NCI-H345 treated with DMSO at 0.1 percent for 48 hours (cell line): ENCODE results near the gene TTLL9.
"Not testable (repeated sequence)": the region's sequence is repeated elsewhere in the genome, so short reads cannot be mapped to it uniquely, and the experiment has no call there.

ENCODE experiments used
- DNase-seq: peaks from one replicate; lab custom pipeline; 2025; ENCODE audit not compliant: unreplicated experiment; lab: John Stamatoyannopoulos, UW

Gene TTLL9

DNA sequence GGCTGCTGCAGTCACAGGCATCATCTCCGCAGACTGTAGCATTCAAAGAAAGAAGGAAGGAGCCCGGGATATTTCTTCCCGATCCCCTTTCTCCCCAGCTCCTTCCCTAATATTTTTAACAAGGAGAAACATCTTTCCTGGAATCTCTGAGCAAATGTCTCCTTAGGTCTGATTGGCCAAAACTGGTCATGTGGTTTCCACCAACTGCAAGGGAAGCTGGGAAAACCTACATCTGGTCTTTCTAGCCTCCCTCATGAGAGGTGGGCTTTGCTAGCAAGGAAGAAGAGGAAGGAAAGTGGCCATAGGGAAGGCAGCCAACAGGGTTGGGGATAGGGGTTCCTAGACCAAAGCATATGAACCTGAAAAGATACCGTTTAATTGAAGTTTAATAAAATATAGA, 46.3 kb downstream of the TTLL9 start:
- no peak for DNase-seq

DNA sequence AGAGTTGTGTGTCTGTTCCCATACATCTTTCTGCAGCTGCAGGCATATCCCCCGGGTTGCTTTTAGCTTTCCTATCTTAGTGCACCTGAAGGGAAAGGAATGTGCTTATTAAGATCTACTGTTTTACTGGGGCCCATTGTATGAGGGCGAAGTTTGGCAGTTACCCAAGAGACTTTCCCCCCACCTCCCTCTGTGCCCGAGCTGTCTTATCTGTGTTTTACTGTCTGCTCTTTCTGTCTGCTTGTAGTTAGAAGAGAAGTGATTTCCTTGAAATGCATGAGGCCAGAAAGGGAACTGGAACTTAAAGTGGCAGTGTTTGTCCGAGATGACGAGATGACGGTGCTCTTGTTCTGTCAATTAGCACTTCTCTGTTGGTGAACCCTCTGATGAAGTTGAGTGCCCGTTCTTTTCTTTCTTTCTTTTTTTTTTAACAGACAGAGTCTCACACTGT, 47.6 kb downstream of the TTLL9 start:
- DNase-seq = not testable (repeated sequence)

DNA sequence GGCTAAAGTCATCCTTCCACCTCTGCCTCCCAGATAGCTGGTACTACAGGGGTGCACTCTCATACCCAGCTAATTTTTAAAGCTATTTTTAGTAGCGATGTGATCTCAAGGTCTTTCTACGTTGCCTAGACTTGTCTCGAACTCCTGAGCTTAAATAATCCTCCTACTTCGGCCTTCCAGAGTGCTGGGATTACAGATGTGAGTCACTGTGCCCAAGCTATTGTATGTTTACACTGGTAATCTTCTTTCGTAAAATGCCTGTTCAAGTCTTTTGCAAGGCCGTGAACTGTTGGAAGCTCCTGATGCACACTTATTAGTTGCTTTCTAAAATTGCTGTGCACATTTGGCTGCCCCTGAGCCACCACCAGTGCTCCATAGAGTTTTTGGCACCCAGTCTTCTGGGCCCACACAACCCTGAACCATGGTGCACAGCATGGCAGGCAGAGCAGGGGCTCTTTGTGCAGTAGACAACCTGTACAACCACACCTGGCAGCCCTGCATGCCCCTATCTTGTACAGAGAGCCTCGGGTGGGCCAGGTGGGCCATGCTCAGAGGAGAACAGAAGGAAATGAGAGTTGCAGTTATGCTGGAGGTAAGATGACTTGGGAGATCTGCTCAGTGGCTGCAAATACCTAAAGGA, 48.2 kb downstream of the TTLL9 start:
- DNase-seq = no peak

DNA sequence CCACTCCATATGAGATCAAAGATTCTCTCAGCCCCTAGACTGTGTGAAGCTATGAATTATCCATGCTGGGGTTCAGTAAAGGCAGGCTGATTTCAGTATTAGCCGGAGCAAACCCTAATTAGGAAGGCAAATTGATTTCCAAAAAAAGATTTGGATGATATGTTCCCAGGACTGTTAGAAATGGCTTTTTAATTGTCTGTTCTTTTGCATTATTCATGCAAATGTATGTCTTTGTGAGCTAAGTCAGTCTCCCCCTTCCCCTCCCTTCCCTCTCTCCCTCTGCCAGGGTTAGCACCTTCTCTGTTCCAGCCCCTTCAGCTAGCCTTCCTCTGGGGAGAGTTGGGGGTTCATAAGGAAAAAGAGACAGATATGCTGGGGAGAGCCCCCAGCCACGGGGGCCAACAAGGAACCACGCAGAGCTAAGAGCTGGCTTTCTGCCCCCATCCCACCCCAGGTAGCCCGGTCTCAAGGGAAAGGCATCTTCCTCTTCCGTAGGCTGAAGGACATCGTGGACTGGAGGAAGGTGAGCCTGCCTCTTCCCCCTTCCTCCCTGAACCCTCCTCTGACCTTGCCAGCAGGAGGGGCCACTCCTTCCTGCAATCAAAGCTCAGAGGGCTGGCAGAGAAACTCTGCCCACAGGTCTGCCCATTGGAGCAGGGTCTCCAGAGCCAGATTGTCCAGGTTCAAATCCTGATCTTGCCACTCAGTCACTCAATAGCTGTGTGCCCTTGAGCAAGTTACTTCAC, 49.1 kb downstream of the TTLL9 start:
- DNase-seq = no peak

DNA sequence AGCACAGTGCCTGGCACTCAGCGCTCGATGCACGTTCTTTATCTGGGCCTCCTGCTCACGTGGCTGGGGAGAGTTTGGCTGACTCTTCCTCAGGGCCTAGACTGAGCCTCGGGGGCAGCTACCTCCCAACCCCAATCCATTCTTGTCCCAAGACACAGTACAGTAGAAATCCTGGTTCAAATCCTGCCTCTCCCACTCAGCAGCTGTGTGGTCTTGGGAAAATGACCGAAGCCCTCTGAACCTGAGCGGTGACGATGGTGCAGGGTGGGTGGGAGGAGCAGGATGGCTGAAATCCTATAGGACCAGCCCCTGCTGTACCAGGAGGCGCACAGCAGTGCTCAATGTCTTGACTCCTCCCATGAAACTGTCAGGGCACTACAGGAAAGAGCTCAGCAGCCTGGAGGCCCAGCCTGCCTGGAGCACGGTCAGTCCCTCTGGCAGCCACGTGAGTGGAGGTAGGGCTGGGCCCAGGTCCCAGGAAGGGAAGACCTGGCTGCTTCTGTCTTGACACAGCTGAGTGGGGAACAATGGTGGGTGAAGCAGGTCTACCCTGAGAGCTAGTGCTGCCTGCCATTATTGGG, 49.9 kb downstream of the TTLL9 start:
- DNase-seq = no peak

DNA sequence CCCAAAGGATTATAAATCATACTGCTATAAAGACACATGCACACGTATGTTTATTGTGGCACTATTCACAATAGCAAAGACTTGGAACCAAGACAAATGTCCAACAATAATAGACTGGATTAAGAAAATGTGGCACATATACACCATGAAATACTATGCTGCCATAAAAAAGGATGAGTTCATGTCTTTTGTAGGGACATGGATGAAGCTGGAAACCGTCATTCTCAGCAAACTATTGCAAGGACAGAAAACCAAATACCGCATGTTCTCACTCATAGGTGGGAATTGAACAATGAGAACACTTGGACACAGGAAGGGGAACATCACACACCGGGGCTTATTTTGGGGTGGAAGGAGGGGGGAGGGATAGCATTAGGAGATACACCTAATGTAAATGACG, 51.0 kb downstream of the TTLL9 start:
- DNase-seq = not testable (repeated sequence)

DNA sequence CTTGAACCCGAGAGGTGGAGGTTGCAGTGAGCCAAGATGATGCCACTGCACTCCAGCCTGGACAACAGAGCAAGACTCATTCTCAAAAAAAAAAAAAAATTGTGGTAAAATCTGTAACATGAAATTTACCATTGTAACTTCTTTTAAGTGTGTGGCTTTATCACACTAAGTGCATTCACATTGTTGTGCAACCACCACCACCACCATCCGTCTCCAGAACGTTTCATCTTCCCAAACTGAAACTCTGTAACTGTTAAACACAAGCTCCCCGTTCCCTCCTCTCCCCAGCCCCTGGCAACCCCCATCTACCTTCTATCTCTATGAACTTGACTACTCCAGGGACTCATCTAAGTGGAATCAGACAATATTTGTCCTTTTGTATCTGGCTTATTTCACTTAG, 51.7 kb downstream of the TTLL9 start:
- DNase-seq = no peak

DNA sequence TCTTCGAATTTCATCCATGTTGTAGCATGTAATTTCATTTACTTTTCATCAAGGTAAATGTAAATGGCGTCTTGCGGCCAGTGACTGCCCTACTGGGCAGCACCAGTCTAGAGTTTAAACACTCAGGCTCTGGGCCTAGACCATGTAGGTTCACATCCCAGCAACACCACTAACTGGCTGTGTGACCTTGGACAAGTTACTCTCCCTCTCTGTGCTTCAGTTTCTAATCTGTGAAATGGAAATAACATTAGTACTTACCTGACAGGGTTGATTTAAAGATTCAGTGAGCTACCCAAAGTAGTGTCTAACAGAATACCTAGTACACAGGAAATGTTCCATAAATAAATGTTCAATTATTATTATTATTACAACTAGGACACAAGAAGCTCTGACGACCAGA, 52.2 kb downstream of the TTLL9 start:
- no peak for DNase-seq

DNA sequence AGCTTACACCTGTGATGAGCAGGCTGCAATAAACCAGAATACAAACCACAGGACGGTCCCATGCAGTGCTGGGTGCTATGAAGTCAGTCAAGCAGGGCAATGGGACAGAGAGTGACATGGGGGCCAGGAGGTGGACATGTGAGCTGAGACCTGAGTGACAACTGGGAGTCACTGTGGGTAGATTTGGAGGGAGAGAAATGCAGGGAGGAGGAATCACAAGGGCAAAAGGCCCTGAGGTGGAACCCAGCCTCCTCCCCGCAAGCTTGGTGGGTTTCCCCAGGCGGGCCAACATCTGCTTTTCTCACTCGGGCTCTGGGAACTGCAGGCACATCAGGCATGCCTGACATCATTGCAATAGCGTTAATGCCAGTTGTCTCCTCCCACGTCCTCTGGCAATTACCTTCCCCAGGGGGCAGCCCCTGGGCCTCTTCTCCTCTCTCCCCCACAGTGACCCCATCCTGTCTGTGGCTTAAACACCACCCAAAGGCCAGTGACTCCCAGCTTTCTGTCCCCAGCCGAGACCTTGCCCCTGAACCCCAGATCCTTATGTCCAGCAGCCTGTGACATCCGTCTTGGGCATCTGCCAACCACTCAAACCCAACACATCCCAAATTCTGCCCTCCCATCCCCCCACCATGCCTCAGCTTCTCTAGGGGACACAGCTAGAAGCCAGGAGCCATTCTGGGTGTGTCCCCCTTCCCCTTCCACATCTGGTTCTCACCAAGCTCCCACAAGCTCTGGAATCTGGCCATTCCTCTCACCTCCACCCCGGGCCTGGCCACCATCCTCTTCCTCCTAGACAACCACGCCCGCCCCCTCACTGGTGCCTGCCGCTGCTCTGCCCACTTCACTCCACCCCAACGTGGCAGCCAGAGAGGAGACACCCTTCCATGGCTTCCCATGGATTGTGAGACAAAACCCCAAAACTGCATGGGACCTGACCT, 53.2 kb downstream of the TTLL9 start:
- DNase-seq = no peak

DNA sequence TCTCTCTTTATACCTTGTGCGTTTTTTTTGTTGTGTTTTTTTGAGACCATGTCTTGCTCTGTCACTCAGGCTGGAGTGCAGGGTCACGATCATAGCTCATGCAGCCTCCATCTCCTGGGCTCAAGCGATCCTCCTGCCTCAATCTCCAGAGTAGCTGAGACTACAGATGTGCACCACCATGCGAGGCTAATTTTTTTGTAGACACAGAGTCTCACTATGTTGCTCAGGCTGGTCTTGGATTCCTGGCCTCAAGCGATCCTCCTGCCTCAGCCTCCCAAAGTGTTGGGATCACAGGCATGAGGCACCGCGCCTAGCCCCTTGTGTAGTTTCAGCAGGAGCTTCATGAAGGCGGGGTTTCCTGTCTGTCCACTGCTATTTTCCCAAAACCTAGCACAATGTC, 54.1 kb downstream of the TTLL9 start:
- DNase-seq = no peak

DNA sequence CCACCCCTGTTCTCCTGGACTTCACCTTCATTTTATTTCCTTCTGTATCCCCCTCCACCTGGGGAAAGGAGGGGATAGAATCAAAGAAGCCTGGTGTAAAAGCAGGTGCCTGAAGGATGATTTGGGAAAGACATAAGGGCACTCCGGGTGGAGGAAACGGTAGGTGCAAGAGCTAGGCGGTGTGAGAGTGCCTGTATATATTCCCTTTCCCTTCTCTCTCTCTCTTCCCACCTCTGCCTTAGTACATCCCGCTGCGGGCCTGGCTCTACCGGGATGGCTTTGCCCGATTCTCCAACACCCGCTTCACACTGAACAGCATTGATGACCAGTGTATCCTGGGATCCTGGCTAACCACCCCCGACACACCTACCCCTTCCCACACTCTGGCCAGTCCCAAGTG, 55.2 kb downstream of the TTLL9 start:
- DNase-seq = no peak

DNA sequence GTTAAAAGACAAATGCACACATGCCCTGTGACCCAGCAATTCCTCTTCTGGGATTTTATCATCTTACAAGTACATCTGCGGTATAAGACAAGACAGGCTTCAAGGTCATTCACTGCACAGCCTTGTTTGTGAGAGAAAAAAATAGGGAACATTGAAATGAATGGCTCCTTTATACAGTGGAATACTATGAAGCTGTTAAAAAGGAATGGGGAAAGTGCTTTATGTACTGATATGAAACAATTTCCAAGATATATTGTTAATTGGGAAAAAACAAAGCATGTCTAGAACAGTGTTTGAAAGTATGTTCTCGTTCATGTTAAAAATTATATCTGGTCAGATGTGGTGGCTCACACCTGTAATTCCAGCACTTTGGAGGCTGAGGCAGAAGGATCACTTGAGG, 56.1 kb downstream of the TTLL9 start:
- no peak for DNase-seq

DNA sequence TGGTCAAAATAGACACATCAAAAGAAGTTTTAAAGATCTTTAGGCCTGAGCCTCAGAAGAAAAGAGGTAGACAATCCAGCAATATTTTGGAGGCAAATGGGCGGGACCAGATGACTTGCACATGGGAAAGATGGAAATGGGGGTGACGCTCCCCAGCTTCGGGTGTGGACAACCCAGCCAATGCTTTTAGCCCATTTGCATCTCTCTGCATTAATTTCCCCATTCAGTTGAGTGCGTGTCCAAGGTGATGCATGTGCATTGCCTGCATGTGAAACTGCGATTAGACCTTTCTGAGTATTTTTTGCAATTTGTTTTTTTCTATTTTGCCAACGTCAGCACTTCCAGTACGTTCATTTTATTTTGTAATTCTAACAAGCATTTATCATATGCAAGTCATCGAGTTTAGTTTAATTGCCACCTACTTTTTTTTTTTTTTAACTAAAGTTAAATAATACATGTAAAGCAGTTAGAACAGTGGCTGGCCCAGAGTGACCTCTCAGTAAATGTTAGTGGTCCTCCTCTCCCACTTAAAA, 57.3 kb downstream of the TTLL9 start:
- no peak for DNase-seq

DNA sequence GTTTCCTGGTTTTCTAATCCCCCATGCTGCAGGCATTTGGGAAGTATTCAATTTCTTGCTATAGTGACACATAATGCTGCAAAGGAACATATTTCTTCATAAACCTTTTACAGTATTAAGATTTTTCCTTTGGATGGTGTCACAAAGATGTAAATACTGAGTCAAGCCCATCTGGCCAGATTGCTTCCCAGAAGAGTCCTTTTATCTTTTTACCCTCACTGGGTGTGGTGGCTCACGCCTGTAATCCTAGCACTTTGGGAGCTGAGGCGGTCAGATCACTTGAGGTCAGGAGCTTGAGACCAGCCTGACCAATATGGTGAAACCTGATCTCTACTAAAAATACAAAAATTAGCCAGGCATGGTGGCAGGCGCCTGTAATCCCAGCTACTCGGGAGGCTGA, 59.2 kb downstream of the TTLL9 start:
- not testable (repeated sequence) for DNase-seq

DNA sequence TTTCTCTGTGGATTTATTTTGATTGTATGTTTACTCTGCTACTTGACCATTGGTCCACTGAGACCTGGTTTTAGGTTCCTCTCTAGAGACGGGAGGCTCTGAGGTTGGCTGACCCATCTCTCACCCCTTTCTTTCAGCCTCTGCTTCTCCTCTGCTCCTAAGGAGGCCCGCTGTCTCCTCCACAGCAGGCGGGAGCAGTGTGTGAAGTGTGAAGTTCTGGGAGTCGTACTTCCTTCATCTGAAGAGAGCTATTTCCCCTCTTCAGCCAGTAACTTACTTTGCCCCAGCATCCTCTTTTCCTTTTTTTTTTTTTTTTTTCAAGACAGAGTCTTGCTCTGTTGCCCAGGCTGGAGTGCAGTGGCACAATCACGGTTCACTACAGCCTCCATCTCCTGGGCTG, 60.3 kb downstream of the TTLL9 start:
- DNase-seq = no peak

DNA sequence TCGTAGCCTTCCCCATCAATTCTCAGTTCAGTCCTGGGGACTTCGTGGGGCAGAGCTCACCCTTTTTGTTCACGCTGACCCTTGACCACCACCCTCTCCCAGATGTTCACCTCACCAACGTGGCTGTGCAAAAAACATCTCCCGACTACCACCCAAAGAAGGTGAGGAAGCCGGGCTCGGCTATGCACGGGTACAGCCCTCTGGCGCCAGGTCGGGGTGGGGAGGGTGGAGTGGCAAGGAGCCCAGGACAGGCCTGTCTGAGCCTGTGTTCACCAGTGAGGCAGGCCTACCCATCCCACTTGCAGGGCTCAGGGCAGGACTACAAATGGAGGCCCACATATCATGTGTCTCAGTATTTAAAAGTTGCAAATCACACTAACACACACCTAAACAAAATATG, 63.3 kb downstream of the TTLL9 start:
- DNase-seq = no peak

DNA sequence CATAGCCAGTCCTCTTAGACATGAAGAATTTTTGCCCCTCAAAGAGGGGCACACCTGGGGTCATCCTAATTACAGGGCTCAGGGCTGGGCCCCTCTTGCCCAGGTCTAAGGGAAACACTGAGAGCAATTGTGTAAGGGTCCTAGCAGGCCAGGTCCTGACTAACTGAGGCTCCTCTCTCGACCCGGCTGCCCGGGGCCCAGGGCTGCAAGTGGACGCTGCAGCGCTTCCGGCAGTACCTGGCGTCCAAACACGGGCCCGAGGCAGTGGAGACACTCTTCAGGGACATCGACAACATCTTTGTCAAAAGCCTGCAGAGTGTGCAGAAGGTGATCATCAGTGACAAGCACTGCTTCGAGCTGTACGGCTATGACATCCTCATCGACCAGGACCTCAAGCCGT, 64.1 kb downstream of the TTLL9 start:
- no peak for DNase-seq

DNA sequence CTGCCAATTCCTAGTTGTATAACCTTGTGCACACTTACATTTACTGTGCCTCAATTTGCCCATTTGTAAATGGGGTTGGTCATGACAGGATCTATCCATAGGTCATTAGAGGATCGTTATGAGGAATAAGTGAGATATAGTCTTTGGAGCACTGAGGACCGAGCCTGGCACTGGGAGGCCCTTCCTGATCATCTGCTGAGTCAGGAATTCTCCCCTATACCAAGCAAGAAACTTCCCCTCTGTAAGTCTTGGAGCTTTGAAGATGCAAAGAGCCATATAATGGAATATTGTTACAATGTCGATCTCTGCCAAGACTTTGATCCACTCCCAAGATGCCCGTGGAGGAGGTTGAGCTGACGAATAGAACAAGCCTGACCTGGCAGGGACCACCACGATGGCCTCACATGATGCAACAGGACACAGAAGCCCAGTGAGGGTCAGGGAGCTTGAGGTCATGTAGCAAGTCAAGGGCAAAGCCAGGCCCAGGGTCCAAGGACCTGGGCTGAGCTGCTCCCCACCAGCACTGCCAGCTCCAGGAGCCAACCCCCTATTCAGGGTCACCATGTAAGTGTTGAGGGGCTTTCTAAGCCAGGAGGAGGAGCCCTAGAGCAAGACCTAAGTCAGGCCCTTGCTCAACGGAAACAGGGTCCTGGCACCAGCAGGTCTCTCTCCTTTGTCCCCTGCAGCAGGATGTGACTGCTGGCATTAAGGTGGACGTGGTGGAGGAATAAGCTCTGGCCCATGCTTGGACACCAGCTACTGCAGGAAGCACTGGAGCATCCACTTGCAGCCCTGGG, 64.7 kb downstream of the TTLL9 start:
- no peak for DNase-seq

DNA sequence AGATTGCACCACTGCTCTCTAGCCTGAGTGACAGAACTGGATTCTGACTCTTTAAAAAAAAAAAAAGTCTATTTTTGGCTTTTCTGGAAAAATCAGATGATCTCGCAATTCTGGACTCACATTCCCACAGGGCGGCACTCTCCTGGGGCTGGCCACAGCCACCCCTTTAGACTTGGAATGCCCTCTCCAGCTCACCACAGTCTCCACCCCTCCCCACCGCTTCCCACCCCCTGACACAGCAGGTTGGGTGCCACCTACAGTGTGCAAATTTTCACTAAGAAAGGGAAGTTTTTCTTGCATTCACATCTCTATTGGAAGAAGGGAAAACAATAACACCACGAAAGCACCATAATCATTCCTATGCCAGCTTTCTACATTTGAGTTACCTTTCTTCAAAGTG, 66.0 kb downstream of the TTLL9 start:
- no peak for DNase-seq

DNA sequence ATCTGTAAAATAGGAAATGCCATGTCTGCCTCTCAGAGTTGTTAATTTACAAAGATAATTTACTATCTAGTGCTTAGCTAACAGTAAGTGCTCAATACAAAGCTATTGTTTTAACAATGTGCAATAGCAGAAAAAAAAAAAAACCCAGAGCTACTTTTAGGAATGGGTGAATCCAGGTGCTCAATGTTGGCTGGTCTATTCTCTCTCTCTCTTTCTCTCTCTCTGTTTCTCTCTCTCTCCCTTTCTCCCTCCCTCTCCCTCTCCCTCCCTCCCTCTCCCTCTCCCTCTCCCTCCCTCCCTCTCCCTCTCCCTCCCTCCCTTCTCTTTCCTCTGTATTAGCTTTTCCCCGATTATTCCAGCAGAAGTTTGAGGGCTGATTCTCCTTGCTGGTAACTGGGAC, 67.4 kb downstream of the TTLL9 start:
- no peak for DNase-seq
